ENCODE data around the gene KCNIP4. TPM values are rescaled to one million over a fixed set of nuclear protein-coding genes. Genes with fewer than 3 reads are reported as not detected.

Gene KCNIP4
- total and polyA plus RNA-seq, 2 of the 4 experiments (the other 2 are of a cell fraction) = not detected

- Histone ChIP-seq H3K4ac (ENCODE audit: low read depth, low read length) (no peak overlapping the region), H4K20me1 (ENCODE audit: insufficient read depth, low read length) (no peaks in the 10 kb centered on the region), H4K8ac (ENCODE audit: low read depth in 2 of 2, low read length in 2 of 2) (no peak overlapping the region), H3K36me3 (ENCODE audit: control insufficient read depth, insufficient read depth, low read length) (no peaks in the 10 kb centered on the region), H3K4me1 (ENCODE audit: control insufficient read depth, insufficient read depth, low read length) (no peaks in the 10 kb centered on the region), H2BK120ac (ENCODE audit: low read depth, low read length) (no peak overlapping the region), H2AK9ac (replicated peaks; ENCODE audit: low read depth, low read length, poor library complexity) (no peak overlapping the region), H3K56ac (ENCODE audit: extremely low read depth, insufficient read depth, low read length) (no peak overlapping the region), H3K27me3 (ENCODE audit: control insufficient read depth, insufficient read depth, low read length) (no peaks in the 10 kb centered on the region), H3K9ac (ENCODE audit: low read depth, low read length) (no peak overlapping the region), H2BK20ac (ENCODE audit: low read depth, low read length) (no peak overlapping the region), H2BK5ac (ENCODE audit: low read depth, low read length, poor library complexity, severe bottlenecking) (no peak overlapping the region), H3K79me1 (ENCODE audit: low read depth in 1 of 2, low read length in 2 of 2) (no peaks in the 10 kb centered on the region), H4K91ac (ENCODE audit: insufficient read depth, low read depth, low read length) (no peak overlapping the region), H3K9me1 (ENCODE audit: insufficient read depth, low read length) (no peaks in the 10 kb centered on the region), H3K14ac (replicated peaks; ENCODE audit: low read depth, low read length) (no peak overlapping the region), H2BK15ac (ENCODE audit: low read depth, low read length) (no peak overlapping the region), H3K4me3 (ENCODE audit: insufficient read depth, low read depth, low read length) (no peak overlapping the region), H3K18ac (ENCODE audit: low read depth, low read length) (no peak overlapping the region), H3K9me3 (ENCODE audit: control insufficient read depth, insufficient read depth, low read length) (peaks cover 4% of the 10 kb centered on the region), H3K23ac (ENCODE audit: low read depth, low read length) (no peak overlapping the region), H2AK5ac (ENCODE audit: low read depth, low read length) (no peak overlapping the region), H3K4me2 (ENCODE audit: low read depth, low read length) (no peak overlapping the region), H4K5ac (ENCODE audit: low read depth, low read length) (no peak overlapping the region), H3K27ac (ENCODE audit: insufficient read depth, low read length) (no peak overlapping the region), H2AFZ (replicated peaks; ENCODE audit: low read length, poor library complexity) (no peak overlapping the region)
- dilution Hi-C loops (cut with HindIII; ENCODE audit: low sequenced_read_pairs, unreplicated experiment) = no loop called here
- ChIA-PET POLR2A (ENCODE audit: unreplicated experiment) (no interaction called here), CTCF (no interaction called here)
- 20% methylated on average over 1 of the region's 8 CpGs; no CpG with 5 or more reads in 1 of the 2 experiments for WGBS, 2 experiments (ENCODE audit: extremely low coverage in 2 of 2, insufficient read length in 1 of 2)
- no peak for ATAC-seq (ENCODE audit: low read depth)
- TF ChIP-seq MAFK (IDR thresholded peaks at IDR 0.05; ENCODE audit: low read depth, low read length) (no peak), FOS (IDR thresholded peaks at IDR 0.05; ENCODE audit: low read depth, low read length) (no peak), CEBPB (IDR thresholded peaks at IDR 0.05; ENCODE audit: low read depth, low read length) (no peak), RAD21 (IDR thresholded peaks at IDR 0.05; ENCODE audit: low read length) (no peak), NFE2L2 (IDR thresholded peaks at IDR 0.05; ENCODE audit: low read depth, low read length) (no peak), RFX5 (IDR thresholded peaks at IDR 0.05; ENCODE audit: low read depth, low read length) (no peak), SMC3 (IDR thresholded peaks at IDR 0.05; ENCODE audit: low read depth, low read length) (no peak), CHD1 (IDR thresholded peaks at IDR 0.05; ENCODE audit: low read depth, low read length) (no peak), POLR2A (IDR thresholded peaks at IDR 0.05; ENCODE audit: low read depth, low read length) (no peak)
- no TSS peak for BruUV-seq (replicated peaks)
- in situ Hi-C loops (cut with MboI; ENCODE audit: low sequenced_read_pairs) = no loop called here
- no peak for DNase-seq
- intact Hi-C loops (cut with micrococcal nuclease) = no loop called here
Measured at GRCh38 chr4:21592970-21593670, 355.5 kb downstream of the KCNIP4 start.
